A375 (cell line): ENCODE measurements around the gene MDM1. TPM values are rescaled to one million over a fixed set of nuclear protein-coding genes. Genes with fewer than 3 reads are reported as not detected.

Experiments
- total RNA-seq: library from RNA; depleted of rRNA; stranded (reverse); fragments of >200 nt; shearing (Covaris generic); gene quantifications from 2 replicates; pipeline ENCODE4 v1.2.3, GENCODE V29; 2014; rRNA removed

MDM1 gene, protein sequence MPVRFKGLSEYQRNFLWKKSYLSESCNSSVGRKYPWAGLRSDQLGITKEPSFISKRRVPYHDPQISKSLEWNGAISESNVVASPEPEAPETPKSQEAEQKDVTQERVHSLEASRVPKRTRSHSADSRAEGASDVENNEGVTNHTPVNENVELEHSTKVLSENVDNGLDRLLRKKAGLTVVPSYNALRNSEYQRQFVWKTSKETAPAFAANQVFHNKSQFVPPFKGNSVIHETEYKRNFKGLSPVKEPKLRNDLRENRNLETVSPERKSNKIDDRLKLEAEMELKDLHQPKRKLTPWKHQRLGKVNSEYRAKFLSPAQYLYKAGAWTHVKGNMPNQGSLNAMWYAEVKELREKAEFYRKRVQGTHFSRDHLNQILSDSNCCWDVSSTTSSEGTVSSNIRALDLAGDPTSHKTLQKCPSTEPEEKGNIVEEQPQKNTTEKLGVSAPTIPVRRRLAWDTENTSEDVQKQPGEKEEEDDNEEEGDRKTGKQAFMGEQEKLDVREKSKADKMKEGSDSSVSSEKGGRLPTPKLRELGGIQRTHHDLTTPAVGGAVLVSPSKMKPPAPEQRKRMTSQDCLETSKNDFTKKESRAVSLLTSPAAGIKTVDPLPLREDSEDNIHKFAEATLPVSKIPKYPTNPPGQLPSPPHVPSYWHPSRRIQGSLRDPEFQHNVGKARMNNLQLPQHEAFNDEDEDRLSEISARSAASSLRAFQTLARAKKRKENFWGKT
- 6.5 and 8.5 TPM in 2 replicates for total RNA-seq

DNA sequence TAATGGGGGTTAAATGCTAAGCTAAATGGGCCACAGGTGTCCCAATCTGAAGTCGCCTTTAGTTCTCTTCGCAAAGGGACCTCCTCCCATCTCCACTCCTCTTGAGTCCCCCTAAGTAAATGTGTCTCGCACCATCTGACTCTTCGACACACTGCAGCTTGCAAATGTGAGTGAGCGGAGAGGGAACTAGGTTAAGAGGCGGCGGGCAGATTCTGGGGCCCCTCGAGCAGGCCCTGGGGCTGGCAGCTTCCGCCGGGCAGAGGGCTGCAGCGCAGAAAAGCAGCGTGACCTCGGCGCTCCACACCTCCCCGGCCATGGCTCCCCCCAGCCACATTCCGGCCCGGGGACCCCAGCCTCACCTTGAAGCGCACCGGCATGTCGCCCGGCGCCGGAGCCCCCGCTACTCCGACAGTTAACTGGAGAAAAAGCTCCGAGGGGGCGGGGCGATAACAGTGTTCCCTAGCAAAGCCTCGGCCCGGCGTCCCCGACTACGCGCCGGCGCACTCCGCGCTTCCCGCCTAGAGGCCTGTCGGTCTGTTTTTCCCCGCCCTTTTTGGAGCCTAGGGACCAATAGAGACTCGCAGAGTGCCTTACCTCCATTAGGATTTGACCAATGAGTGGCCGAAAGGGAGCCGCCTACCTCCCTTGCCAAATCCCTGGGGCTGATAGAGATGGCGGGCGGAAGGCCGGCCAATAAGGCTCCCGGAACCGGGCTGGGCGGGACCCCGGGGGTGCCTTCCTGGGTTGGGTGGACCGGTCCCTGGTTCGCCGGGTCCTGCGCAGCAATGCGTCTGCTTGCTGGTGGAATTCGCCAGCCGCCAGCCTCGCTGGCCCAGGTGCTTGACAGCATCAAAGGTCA lies at the start of gene MDM1:
TSS of gene MDM1 (minus strand) at position 494 of the 859 bp plus-strand sequence. CDS start at position 377, 117 bp downstream.

DNA sequence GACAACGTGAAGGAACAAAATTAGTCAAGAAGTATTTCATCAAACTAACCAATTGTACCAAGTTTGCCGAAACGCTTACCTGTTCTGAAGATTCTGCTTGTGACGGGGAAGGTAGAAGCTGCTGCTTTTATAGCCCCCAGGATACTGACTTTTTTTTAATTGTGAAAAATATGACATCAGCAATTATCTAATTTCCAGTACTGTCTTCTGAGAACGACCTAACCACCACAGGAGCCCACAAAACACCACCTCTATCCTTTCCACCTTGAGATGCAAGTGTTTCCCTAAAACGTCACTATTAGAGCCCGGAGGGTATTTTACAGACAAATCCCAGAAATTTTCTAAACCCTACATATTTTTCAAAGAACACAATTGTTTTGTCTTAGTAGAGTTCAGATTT lies 78.7 kb downstream of the MDM1 start, which contains the start of gene IL22:
TSS of gene IL22 (minus strand) at position 101 of the 400 bp plus-strand sequence. CDS start 156 bp downstream, outside the sequence.

Other genes starting within 250 kb of the MDM1 start
- not detected in 2 replicates for gene IFNG, start 172.6 kb downstream of the MDM1 start, total RNA-seq
- gene IL26, start 106.6 kb downstream of the MDM1 start, total RNA-seq: not detected in 2 replicates
- gene IL22, start 78.8 kb downstream of the MDM1 start, total RNA-seq: not detected in 2 replicates